ENCODE measurements around the gene TACR1.

Gene TACR1

DNA sequence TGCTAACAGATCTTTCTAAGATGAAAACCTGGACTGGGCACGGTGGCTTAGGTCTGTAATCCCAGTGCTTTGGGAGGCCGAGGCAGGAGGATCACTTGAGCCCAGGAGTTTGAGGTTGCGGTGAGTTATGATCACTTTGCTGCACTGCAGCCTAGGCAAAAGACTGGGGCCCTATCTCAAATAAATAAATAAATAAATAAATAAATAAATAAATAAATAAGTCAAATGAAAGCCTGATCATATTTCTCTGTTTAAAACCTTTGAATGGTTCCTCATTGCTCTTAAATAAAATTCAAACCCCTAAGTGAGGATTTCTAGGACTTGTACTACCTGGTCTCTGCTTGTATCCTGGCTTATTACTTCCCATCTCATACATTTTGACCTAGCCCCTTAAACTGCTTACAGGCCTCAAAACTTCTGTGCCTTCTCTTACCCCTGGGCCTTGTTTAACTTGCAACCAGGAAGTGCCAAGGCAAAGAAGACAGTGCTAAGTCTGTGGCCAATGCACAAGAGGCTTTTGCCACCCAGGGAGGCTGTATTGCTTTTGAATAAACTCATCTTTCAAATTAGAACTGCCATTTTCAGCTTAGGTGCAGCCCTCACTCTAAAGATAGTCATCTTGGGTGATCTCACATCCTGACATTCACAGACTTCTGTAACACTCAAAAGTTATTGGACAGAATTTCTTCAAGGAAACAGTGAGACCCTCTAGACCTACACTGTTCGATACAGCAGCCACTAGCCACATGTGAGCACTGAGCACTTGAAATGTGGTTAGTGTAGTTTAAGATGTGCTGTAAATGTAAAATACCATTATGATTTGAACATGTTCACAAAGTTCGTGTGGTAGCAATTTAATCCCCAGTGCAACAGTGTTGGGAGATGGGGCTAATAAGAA is 167.2 kb downstream of the TACR1 start:
- no peak overlapping the region for H3K4me3 ChIP-seq (ENCODE audit: low read depth, low read length)
- no peak overlapping the region for H3K27ac ChIP-seq (ENCODE audit: low read depth, low read length)
- no peak overlapping the region for H3K9ac ChIP-seq (ENCODE audit: low read length)
- H3K4me1 ChIP-seq (ENCODE audit: control insufficient read depth, insufficient read depth, low read length): no peaks in the 10 kb centered on the region
- no peaks in the 10 kb centered on the region for H3K27me3 ChIP-seq (ENCODE audit: control insufficient read depth, insufficient read depth, low read length)
- H3K9me3 ChIP-seq (ENCODE audit: control insufficient read depth, insufficient read depth, low read depth, low read length): no peaks in the 10 kb centered on the region
- no peaks in the 10 kb centered on the region for H3K36me3 ChIP-seq (ENCODE audit: control insufficient read depth, insufficient read depth, low read length)

DNA sequence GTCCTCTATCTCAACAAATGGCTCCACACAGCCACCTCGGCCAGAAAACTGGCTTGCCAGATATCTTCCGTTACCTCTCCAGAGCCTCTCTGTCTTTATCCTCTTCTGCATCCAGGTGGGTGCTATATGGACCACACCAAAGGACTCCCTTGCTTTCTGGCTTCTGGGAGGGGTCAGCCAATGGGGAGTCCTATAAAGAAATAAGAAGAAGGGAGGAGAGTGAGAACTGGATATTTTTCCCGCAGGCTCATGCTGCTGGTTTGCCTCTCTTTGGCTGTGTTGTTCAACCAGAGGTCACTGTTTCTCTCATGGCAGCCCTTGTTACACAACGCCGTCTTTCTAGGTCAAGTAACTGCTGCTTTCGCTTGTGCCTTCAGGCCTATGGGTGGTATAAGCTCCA is 168.1 kb downstream of the TACR1 start:
- Histone ChIP-seq H3K4me1 (ENCODE audit: control insufficient read depth, insufficient read depth, low read length) (no peaks in the 10 kb centered on the region), H3K27me3 (ENCODE audit: control insufficient read depth, insufficient read depth, low read length) (no peaks in the 10 kb centered on the region), H3K27ac (ENCODE audit: low read depth, low read length) (no peak overlapping the region), H3K36me3 (ENCODE audit: control insufficient read depth, insufficient read depth, low read length) (no peaks in the 10 kb centered on the region), H3K9me3 (ENCODE audit: control insufficient read depth, insufficient read depth, low read depth, low read length) (no peaks in the 10 kb centered on the region), H3K4me3 (ENCODE audit: low read depth, low read length) (no peak overlapping the region), H3K9ac (ENCODE audit: low read length) (no peak overlapping the region)

DNA sequence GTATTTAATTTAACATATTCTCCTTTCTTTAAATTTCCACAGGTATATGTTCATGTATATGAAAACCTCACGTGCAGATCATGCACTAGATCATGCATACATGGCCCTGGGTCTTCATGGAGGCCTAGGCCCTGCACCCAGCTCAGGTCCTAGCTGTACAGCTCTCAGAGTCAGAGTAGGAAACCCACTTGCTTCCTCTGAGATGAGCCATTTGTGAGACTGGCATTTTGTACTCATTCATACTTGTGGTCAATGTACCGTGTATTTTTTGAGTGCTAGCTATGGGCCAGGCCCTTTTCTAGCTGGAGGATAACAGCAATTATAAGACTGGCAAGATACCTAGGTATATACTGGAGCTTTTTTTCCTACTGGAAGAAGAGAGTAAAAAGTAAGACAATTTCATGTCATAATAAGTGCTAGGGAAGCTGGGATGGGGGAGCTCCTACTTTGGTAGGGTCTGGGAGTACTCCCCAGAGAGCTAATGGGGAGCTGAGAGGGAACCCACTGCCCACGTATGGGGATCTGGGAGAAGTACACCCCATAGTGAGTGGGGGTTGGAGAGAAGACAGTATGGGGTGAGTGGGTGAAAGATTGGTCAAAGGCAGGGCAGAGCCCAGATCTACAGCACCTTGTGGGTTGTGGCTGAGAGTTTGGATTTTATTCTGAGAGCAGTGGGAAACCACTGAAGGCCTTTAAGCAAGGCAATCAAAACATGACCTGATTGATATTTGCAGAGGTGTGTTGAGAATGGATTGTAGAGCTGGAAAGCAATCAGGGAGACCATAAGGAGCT is 168.9 kb downstream of the TACR1 start:
- no peaks in the 10 kb centered on the region for H3K27me3 ChIP-seq (ENCODE audit: control insufficient read depth, insufficient read depth, low read length)
- H3K36me3 ChIP-seq (ENCODE audit: control insufficient read depth, insufficient read depth, low read length): no peaks in the 10 kb centered on the region
- H3K9me3 ChIP-seq (ENCODE audit: control insufficient read depth, insufficient read depth, low read depth, low read length): no peaks in the 10 kb centered on the region
- H3K27ac ChIP-seq (ENCODE audit: low read depth, low read length): no peak overlapping the region
- H3K9ac ChIP-seq (ENCODE audit: low read length): no peak overlapping the region
- H3K4me3 ChIP-seq (ENCODE audit: low read depth, low read length): no peak overlapping the region
- H3K4me1 ChIP-seq (ENCODE audit: control insufficient read depth, insufficient read depth, low read length): no peaks in the 10 kb centered on the region

DNA sequence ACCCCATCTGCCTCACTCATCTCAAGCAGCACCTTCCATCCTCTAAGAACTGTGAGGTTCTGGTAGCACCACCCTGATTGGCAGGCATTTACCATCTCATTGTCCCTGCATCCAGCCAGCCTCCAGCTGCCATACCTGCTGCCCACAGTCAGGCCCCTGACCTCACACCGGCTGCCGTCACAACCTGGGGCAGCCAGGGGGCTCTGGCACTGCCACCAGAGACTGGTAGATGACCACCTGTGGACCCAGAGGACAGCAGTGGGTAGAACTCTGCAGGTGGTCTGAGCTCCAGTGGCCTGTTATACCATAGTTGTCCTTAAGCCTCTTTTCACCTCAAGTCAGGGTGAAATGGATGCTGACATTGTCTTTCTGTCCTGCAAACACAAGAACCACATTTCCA is 171.4 kb downstream of the TACR1 start:
- H3K36me3 ChIP-seq (ENCODE audit: control insufficient read depth, insufficient read depth, low read length): no peaks in the 10 kb centered on the region
- H3K9me3 ChIP-seq (ENCODE audit: control insufficient read depth, insufficient read depth, low read depth, low read length): no peaks in the 10 kb centered on the region
- H3K27ac ChIP-seq (ENCODE audit: low read depth, low read length): no peak overlapping the region
- H3K4me3 ChIP-seq (ENCODE audit: low read depth, low read length): no peak overlapping the region
- no peaks in the 10 kb centered on the region for H3K4me1 ChIP-seq (ENCODE audit: control insufficient read depth, insufficient read depth, low read length)
- no peaks in the 10 kb centered on the region for H3K27me3 ChIP-seq (ENCODE audit: control insufficient read depth, insufficient read depth, low read length)
- no peak overlapping the region for H3K9ac ChIP-seq (ENCODE audit: low read length)

DNA sequence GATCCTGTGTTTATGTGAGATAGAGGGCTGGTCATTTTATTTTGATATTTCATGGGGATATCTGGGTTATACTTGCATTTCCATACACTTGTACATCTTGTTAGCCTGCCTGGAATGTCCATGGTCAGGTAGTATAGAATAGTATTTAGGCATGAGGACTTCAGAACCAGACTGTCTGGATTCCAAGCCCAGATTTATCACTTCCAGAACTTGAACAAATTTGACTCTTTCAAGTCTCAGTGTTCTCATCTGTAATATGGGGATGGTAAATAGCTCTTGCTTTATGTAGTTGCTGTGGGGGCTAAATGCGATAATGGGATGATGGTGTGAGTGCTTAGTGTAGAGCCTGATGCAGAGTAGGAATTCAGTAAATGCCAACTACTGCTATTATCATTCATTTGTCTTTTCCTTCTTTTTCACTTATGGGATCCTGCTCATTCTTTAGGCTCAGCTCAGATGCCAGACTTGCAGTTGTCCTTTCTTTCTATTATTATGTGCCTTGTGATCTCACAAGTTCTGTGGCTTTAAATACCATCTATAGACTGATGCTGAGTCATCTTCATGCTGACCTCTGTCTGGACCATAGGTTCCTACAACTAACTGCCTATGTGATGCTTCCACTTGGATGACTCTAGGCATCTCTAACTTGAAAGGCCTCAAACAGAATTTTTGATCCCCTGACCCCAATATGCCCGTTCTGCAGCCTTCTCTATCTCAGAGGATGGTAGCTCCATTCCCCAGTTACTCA is 173.5 kb downstream of the TACR1 start:
- Histone ChIP-seq H3K27ac (ENCODE audit: low read depth, low read length) (no peak overlapping the region), H3K4me3 (ENCODE audit: low read depth, low read length) (no peak overlapping the region), H3K4me1 (ENCODE audit: control insufficient read depth, insufficient read depth, low read length) (no peaks in the 10 kb centered on the region), H3K9ac (ENCODE audit: low read length) (no peak overlapping the region), H3K27me3 (ENCODE audit: control insufficient read depth, insufficient read depth, low read length) (no peaks in the 10 kb centered on the region), H3K36me3 (ENCODE audit: control insufficient read depth, insufficient read depth, low read length) (no peaks in the 10 kb centered on the region), H3K9me3 (ENCODE audit: control insufficient read depth, insufficient read depth, low read depth, low read length) (no peaks in the 10 kb centered on the region)

- Histone ChIP-seq H3K36me3 (ENCODE audit: control insufficient read depth, insufficient read depth, low read length) (no peaks in the 10 kb centered on the region), H3K9me3 (ENCODE audit: control insufficient read depth, insufficient read depth, low read depth, low read length) (no peaks in the 10 kb centered on the region), H3K27me3 (ENCODE audit: control insufficient read depth, insufficient read depth, low read length) (no peaks in the 10 kb centered on the region), H3K9ac (ENCODE audit: low read length) (no peak overlapping the region), H3K4me3 (ENCODE audit: low read depth, low read length) (no peak overlapping the region), H3K27ac (ENCODE audit: low read depth, low read length) (no peak overlapping the region), H3K4me1 (ENCODE audit: control insufficient read depth, insufficient read depth, low read length) (no peaks in the 10 kb centered on the region)
These were observed 174.1 kb downstream of the TACR1 start for GRCh38 chr2:75025216-75025615.

GRCh38 chr2:75023666-75024455 is 175.5 kb downstream of the TACR1 start:
- Histone ChIP-seq H3K9ac (ENCODE audit: low read length) (no peak overlapping the region), H3K36me3 (ENCODE audit: control insufficient read depth, insufficient read depth, low read length) (no peaks in the 10 kb centered on the region), H3K27ac (ENCODE audit: low read depth, low read length) (no peak overlapping the region), H3K27me3 (ENCODE audit: control insufficient read depth, insufficient read depth, low read length) (no peaks in the 10 kb centered on the region), H3K4me1 (ENCODE audit: control insufficient read depth, insufficient read depth, low read length) (no peaks in the 10 kb centered on the region), H3K9me3 (ENCODE audit: control insufficient read depth, insufficient read depth, low read depth, low read length) (no peaks in the 10 kb centered on the region), H3K4me3 (ENCODE audit: low read depth, low read length) (no peak overlapping the region)

DNA sequence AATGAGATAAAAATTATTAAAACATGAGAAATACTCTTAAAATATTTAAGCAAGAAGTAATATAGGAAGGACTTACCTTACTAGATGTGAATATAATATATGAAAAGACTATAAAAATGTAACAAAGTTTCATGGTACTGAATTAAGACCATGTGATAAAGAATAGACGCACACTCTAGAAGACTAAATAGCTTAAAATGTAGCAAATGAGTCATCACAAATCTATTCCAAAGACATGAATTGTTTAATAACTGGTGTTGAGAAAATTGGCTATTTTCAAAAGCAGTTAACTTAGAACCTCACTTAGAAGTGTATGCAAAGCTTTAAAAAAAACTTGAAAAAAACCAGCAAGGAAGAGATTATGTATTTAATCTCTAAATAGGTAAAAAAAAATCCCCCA is 176.8 kb downstream of the TACR1 start:
- H3K36me3 ChIP-seq (ENCODE audit: control insufficient read depth, insufficient read depth, low read length): no peaks in the 10 kb centered on the region
- no peaks in the 10 kb centered on the region for H3K9me3 ChIP-seq (ENCODE audit: control insufficient read depth, insufficient read depth, low read depth, low read length)
- no peak overlapping the region for H3K9ac ChIP-seq (ENCODE audit: low read length)
- no peaks in the 10 kb centered on the region for H3K27me3 ChIP-seq (ENCODE audit: control insufficient read depth, insufficient read depth, low read length)
- no peaks in the 10 kb centered on the region for H3K4me1 ChIP-seq (ENCODE audit: control insufficient read depth, insufficient read depth, low read length)
- H3K27ac ChIP-seq (ENCODE audit: low read depth, low read length): no peak overlapping the region
- no peak overlapping the region for H3K4me3 ChIP-seq (ENCODE audit: low read depth, low read length)

DNA sequence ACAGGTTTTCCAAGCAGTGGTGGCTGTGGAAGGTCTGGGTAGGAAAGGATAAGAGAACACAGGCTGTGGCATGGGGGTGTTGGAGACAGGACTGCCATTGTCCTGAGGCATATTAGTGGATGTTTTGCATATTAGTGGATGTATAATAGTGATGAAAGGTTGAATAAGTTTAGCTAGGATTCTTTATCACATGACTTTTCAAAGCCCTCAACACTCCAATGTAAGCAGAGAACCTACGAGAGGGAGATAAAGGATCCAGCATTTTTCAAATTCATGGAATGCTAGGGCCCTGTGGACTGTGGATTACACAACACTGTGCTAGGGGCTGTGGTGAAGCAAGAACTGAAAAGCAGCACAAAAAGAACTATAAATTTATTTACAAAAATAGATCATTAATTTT is 177.6 kb downstream of the TACR1 start:
- Histone ChIP-seq H3K27me3 (ENCODE audit: control insufficient read depth, insufficient read depth, low read length) (no peaks in the 10 kb centered on the region), H3K4me1 (ENCODE audit: control insufficient read depth, insufficient read depth, low read length) (no peaks in the 10 kb centered on the region), H3K4me3 (ENCODE audit: low read depth, low read length) (no peak overlapping the region), H3K36me3 (ENCODE audit: control insufficient read depth, insufficient read depth, low read length) (no peaks in the 10 kb centered on the region), H3K27ac (ENCODE audit: low read depth, low read length) (no peak overlapping the region), H3K9ac (ENCODE audit: low read length) (no peak overlapping the region), H3K9me3 (ENCODE audit: control insufficient read depth, insufficient read depth, low read depth, low read length) (no peaks in the 10 kb centered on the region)

DNA sequence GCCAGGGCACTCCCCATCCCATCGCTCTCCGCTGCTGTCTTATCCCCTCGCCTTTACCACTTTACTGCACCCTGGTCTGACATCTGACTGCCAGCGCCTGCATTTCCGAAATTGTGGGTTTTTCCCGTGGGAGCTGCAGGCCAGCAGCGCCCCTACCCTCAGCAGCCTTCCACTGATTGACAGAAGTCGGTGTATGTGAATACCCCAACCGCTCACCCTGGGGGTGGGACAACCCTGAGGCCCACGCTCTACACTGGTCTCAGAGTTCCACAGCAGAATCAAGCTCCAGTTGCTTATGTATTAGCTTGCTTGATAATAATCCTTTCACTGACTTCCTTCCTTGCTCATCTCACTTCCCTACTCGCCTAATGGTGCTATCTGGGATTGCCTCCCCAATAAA is 178.8 kb downstream of the TACR1 start:
- Histone ChIP-seq H3K4me1 (ENCODE audit: control insufficient read depth, insufficient read depth, low read length) (no peaks in the 10 kb centered on the region), H3K9me3 (ENCODE audit: control insufficient read depth, insufficient read depth, low read depth, low read length) (no peaks in the 10 kb centered on the region), H3K36me3 (ENCODE audit: control insufficient read depth, insufficient read depth, low read length) (no peaks in the 10 kb centered on the region), H3K9ac (ENCODE audit: low read length) (no peak overlapping the region), H3K27ac (ENCODE audit: low read depth, low read length) (no peak overlapping the region), H3K27me3 (ENCODE audit: control insufficient read depth, insufficient read depth, low read length) (no peaks in the 10 kb centered on the region), H3K4me3 (ENCODE audit: low read depth, low read length) (no peak overlapping the region)
